BE2C (cell line): ENCODE data around the gene MID1.
"Not testable (repeated sequence)": the region's sequence is repeated elsewhere in the genome, so short reads cannot be mapped to it uniquely, and the experiment has no call there.

Experiments used
- DNase-seq: peaks from one replicate; pipeline ENCODE4 v3.0.0-alpha.2; 2020
- H3K27me3 ChIP-seq: fragments of 250-450 bp; sonication (Bioruptor Pico); 2 replicates; pipeline ENCODE4 v1.5.1; 2020; ENCODE audit warnings: mild to moderate bottlenecking
- H3K36me3 ChIP-seq: fragments of 250-450 bp; sonication (Bioruptor Pico); 2 replicates; pipeline ENCODE4 v1.5.1; 2020; ENCODE audit warnings: mild to moderate bottlenecking
- H3K4me1 ChIP-seq: fragments of 250-450 bp; sonication (Bioruptor Pico); 2 replicates; pipeline ENCODE4 v1.5.1; 2020
- H3K4me3 ChIP-seq: 2 replicates; pipeline ENCODE4 v1.5.1; 2011; ENCODE audit warnings: low read depth, low read length
- H3K9me3 ChIP-seq: fragments of 250-450 bp; sonication (Bioruptor Pico); 2 replicates; pipeline ENCODE4 v1.5.1; 2020
- CTCF ChIP-seq: IDR thresholded peaks from 2 replicates; pipeline ENCODE4 v1.5.1; 2012; ENCODE audit warnings: mild to moderate bottlenecking, low read depth, low read length

Gene MID1

GRCh38 chrX:10602646-10603045 lies 17.7 kb downstream of the MID1 start:
- Histone ChIP-seq H3K27me3 (no peaks in the 10 kb centered on the region), H3K4me3 (no peak overlapping the region), H3K36me3 (no peaks in the 10 kb centered on the region), H3K4me1 (0 out of 2 replicates have a peak, but pooled peaks cover 2% of the 10 kb centered on the region), H3K9me3 (no peaks in the 10 kb centered on the region)
- DNase-seq = no peak
- no peak for TF ChIP-seq CTCF

- TF ChIP-seq CTCF = no peak
- DNase-seq = no peak
- no peaks in the 10 kb centered on the region for H3K9me3 ChIP-seq
- H3K4me3 ChIP-seq = no peak overlapping the region
- H3K4me1 ChIP-seq = 0 out of 2 replicates have a peak, but pooled peaks cover 3% of the 10 kb centered on the region
- H3K27me3 ChIP-seq = no peaks in the 10 kb centered on the region
- H3K36me3 ChIP-seq = no peaks in the 10 kb centered on the region
Observed at GRCh38 chrX:10600479-10600878, 19.9 kb downstream of the MID1 start.

GRCh38 chrX:10598540-10598939 lies 21.8 kb downstream of the MID1 start:
- Histone ChIP-seq H3K9me3 (no peaks in the 10 kb centered on the region), H3K27me3 (no peaks in the 10 kb centered on the region)
- no peak for TF ChIP-seq CTCF

GRCh38 chrX:10597871-10598270 lies 22.5 kb downstream of the MID1 start:
- no peak overlapping the region for H3K4me3 ChIP-seq
- no peaks in the 10 kb centered on the region for H3K36me3 ChIP-seq
- no peaks in the 10 kb centered on the region for H3K27me3 ChIP-seq
- no peaks in the 10 kb centered on the region for H3K9me3 ChIP-seq
- DNase-seq = peak; percentile 47
- 0 out of 2 replicates have a peak, but pooled peaks cover 3% of the 10 kb centered on the region for H3K4me1 ChIP-seq
- peak; percentile 77 for TF ChIP-seq CTCF

More at GRCh38 chrX:10598540-10598939, 21.8 kb downstream of the MID1 start:
- H3K36me3 ChIP-seq = no peaks in the 10 kb centered on the region
- 0 out of 2 replicates have a peak, but pooled peaks cover 3% of the 10 kb centered on the region for H3K4me1 ChIP-seq
- DNase-seq = peak; percentile 8
- H3K4me3 ChIP-seq = no peak overlapping the region

- DNase-seq = no peak
- TF ChIP-seq CTCF = no peak
- peaks cover 4% of the 10 kb centered on the region; the same call in 1 of the 2 replicates for H3K4me1 ChIP-seq
- H3K4me3 ChIP-seq = no peak overlapping the region
- H3K27me3 ChIP-seq = no peaks in the 10 kb centered on the region
- H3K36me3 ChIP-seq = no peaks in the 10 kb centered on the region
- no peaks in the 10 kb centered on the region for H3K9me3 ChIP-seq
Observed at GRCh38 chrX:10591363-10592335, 28.7 kb downstream of the MID1 start.

- H3K4me3 ChIP-seq, H3K9me3 ChIP-seq, H3K4me1 ChIP-seq, H3K27me3 ChIP-seq, H3K36me3 ChIP-seq: not testable (repeated sequence)
- peak; percentile 16 for DNase-seq
Observed at GRCh38 chrX:10589787-10590186, 30.6 kb downstream of the MID1 start.
